Right lobe of liver (tissue), 4 donors: ENCODE results near the gene PGBD5.

Experiments
- POLR2A ChIP-seq: fragments of 450-650 bp; IDR thresholded peaks from one replicate; pipeline ENCODE4 v1.6.1; 2017; ENCODE audit warnings: antibody characterized with exemption, mild to moderate bottlenecking
- TF ChIP-seq, protein P1 (sequence below), 4 donors: fragments of 200-600 bp in 3 of 4; fragments of 450-650 bp in 1 of 4; IDR thresholded peaks; one replicate each; pipeline versions ENCODE4 v1.5.1 to v1.8.0; 2016 to 2022; ENCODE audit warnings: antibody characterized with exemption in 4 of 4, mild to moderate bottlenecking in 2 of 4
- donor health status: DM: no; HTN: no; CAD: no.
- donor health status: DM: no; HTN: no; CAD: no.
- donor health status: DM: no; HTN: yes; CAD: no.

GRCh38 chr1:230355128-230355527 is 71.0 kb downstream of the PGBD5 start:
- TF ChIP-seq, protein P1, sequence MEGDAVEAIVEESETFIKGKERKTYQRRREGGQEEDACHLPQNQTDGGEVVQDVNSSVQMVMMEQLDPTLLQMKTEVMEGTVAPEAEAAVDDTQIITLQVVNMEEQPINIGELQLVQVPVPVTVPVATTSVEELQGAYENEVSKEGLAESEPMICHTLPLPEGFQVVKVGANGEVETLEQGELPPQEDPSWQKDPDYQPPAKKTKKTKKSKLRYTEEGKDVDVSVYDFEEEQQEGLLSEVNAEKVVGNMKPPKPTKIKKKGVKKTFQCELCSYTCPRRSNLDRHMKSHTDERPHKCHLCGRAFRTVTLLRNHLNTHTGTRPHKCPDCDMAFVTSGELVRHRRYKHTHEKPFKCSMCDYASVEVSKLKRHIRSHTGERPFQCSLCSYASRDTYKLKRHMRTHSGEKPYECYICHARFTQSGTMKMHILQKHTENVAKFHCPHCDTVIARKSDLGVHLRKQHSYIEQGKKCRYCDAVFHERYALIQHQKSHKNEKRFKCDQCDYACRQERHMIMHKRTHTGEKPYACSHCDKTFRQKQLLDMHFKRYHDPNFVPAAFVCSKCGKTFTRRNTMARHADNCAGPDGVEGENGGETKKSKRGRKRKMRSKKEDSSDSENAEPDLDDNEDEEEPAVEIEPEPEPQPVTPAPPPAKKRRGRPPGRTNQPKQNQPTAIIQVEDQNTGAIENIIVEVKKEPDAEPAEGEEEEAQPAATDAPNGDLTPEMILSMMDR (IDR thresholded peaks at IDR 0.05), result no peak
- no peak for TF ChIP-seq POLR2A
